ENCODE data around the gene FCRLB.

Gene FCRLB

GRCh38 chr1:161676441-161676840, 44.9 kb upstream of the FCRLB start:
- Histone ChIP-seq H3K4me3 (ENCODE audit: insufficient read depth, low read length, poor library complexity, severe bottlenecking) (no peak overlapping the region), H3K27me3 (ENCODE audit: low read length) (no peaks in the 10 kb centered on the region), H3K9me3 (ENCODE audit: insufficient read depth, low read length) (no peaks in the 10 kb centered on the region)

GRCh38 chr1:161676958-161677689, 44.2 kb upstream of the FCRLB start:
- Histone ChIP-seq H3F3A (ENCODE audit: insufficient read depth) (no peaks in the 10 kb centered on the region), H3K9ac (ENCODE audit: low read length) (no peak overlapping the region), H4K20me1 (ENCODE audit: low read depth, low read length) (no peaks in the 10 kb centered on the region), H3K27ac (ENCODE audit: low read depth, low read length) (no peak overlapping the region), H3K79me2 (ENCODE audit: insufficient read depth, low read length) (no peaks in the 10 kb centered on the region), H3K9me3 (ENCODE audit: insufficient read depth, low read length) (no peaks in the 10 kb centered on the region), H3K27me3 (ENCODE audit: low read length) (no peaks in the 10 kb centered on the region), H3K4me2 (ENCODE audit: low read depth, low read length, poor library complexity, severe bottlenecking) (no peak overlapping the region), H2AFZ (ENCODE audit: low read depth, low read length, severe bottlenecking) (no peak overlapping the region), H3K4me3 (ENCODE audit: insufficient read depth, low read length, poor library complexity, severe bottlenecking) (no peak overlapping the region), H3K9me2 (replicated peaks; ENCODE audit: insufficient read depth, low read length) (no peaks in the 10 kb centered on the region), H3K36me3 (ENCODE audit: low read length) (no peaks in the 10 kb centered on the region)
- no peak for TF ChIP-seq CTCF (IDR thresholded peaks at IDR 0.05; ENCODE audit: insufficient read depth, low read length, poor library complexity, severe bottlenecking)
- no peak for TF ChIP-seq EZH2phosphoT487 (conservative IDR thresholded peaks at IDR 0.05; ENCODE audit: low read length)

More at GRCh38 chr1:161676441-161676840, 44.9 kb upstream of the FCRLB start:
- Histone ChIP-seq H4K20me1 (ENCODE audit: low read depth, low read length) (no peaks in the 10 kb centered on the region), H3K27ac (ENCODE audit: low read depth, low read length) (no peak overlapping the region), H3K36me3 (ENCODE audit: low read length) (no peaks in the 10 kb centered on the region), H3K9ac (ENCODE audit: low read length) (no peak overlapping the region), H3K9me2 (replicated peaks; ENCODE audit: insufficient read depth, low read length) (no peaks in the 10 kb centered on the region), H2AFZ (ENCODE audit: low read depth, low read length, severe bottlenecking) (no peak overlapping the region), H3F3A (ENCODE audit: insufficient read depth) (no peaks in the 10 kb centered on the region), H3K79me2 (ENCODE audit: insufficient read depth, low read length) (no peaks in the 10 kb centered on the region), H3K4me2 (ENCODE audit: low read depth, low read length, poor library complexity, severe bottlenecking) (no peak overlapping the region)
- TF ChIP-seq CTCF (IDR thresholded peaks at IDR 0.05; ENCODE audit: insufficient read depth, low read length, poor library complexity, severe bottlenecking): no peak
- TF ChIP-seq EZH2phosphoT487 (conservative IDR thresholded peaks at IDR 0.05; ENCODE audit: low read length): no peak

GRCh38 chr1:161678500-161678899, 42.8 kb upstream of the FCRLB start:
- H3K4me2 ChIP-seq (ENCODE audit: low read depth, low read length, poor library complexity, severe bottlenecking): no peak overlapping the region
- no peak for TF ChIP-seq CTCF (IDR thresholded peaks at IDR 0.05; ENCODE audit: insufficient read depth, low read length, poor library complexity, severe bottlenecking)
- TF ChIP-seq EZH2phosphoT487 (conservative IDR thresholded peaks at IDR 0.05; ENCODE audit: low read length): no peak
- H3K4me3 ChIP-seq (ENCODE audit: insufficient read depth, low read length, poor library complexity, severe bottlenecking): no peak overlapping the region
- no peaks in the 10 kb centered on the region for H3F3A ChIP-seq (ENCODE audit: insufficient read depth)
- no peak overlapping the region for H3K9ac ChIP-seq (ENCODE audit: low read length)
- no peak overlapping the region for H2AFZ ChIP-seq (ENCODE audit: low read depth, low read length, severe bottlenecking)
- no peaks in the 10 kb centered on the region for H4K20me1 ChIP-seq (ENCODE audit: low read depth, low read length)
- H3K9me3 ChIP-seq (ENCODE audit: insufficient read depth, low read length): no peaks in the 10 kb centered on the region
- no peaks in the 10 kb centered on the region for H3K9me2 ChIP-seq (replicated peaks; ENCODE audit: insufficient read depth, low read length)
- H3K27ac ChIP-seq (ENCODE audit: low read depth, low read length): no peak overlapping the region
- H3K36me3 ChIP-seq (ENCODE audit: low read length): no peaks in the 10 kb centered on the region
- no peaks in the 10 kb centered on the region for H3K79me2 ChIP-seq (ENCODE audit: insufficient read depth, low read length)
- H3K27me3 ChIP-seq (ENCODE audit: low read length): no peaks in the 10 kb centered on the region
